ENCODE results near the gene NAALADL2.

NAALADL2 gene

GRCh38 chr3:174884776-174885568, 25.8 kb downstream of the NAALADL2 start:
- DNase-seq (ENCODE audit: extremely low read depth in 1 of 2, low read depth in 1 of 2): no peak

- DNase-seq (ENCODE audit: extremely low read depth in 1 of 2, low read depth in 1 of 2): no peak
These were observed 32.5 kb downstream of the NAALADL2 start for GRCh38 chr3:174891524-174892203.

GRCh38 chr3:174907027-174907426, 47.9 kb downstream of the NAALADL2 start:
- no peak for DNase-seq (ENCODE audit: extremely low read depth in 1 of 2, low read depth in 1 of 2)

- no peak for DNase-seq (ENCODE audit: extremely low read depth in 1 of 2, low read depth in 1 of 2)
These were observed 48.7 kb downstream of the NAALADL2 start for GRCh38 chr3:174907628-174908407.

GRCh38 chr3:174931473-174932353, 72.6 kb downstream of the NAALADL2 start:
- no peak for DNase-seq (ENCODE audit: extremely low read depth in 1 of 2, low read depth in 1 of 2)

GRCh38 chr3:174936590-174936989, 77.5 kb downstream of the NAALADL2 start:
- DNase-seq (ENCODE audit: extremely low read depth in 1 of 2, low read depth in 1 of 2): no peak

GRCh38 chr3:174937478-174937877, 78.3 kb downstream of the NAALADL2 start:
- no peak for DNase-seq (ENCODE audit: extremely low read depth in 1 of 2, low read depth in 1 of 2)

GRCh38 chr3:174938102-174938501, 79.0 kb downstream of the NAALADL2 start:
- no peak for DNase-seq (ENCODE audit: extremely low read depth in 1 of 2, low read depth in 1 of 2)

GRCh38 chr3:174940151-174940550, 81.0 kb downstream of the NAALADL2 start:
- no peak for DNase-seq (ENCODE audit: extremely low read depth in 1 of 2, low read depth in 1 of 2)

GRCh38 chr3:174945276-174945675, 86.1 kb downstream of the NAALADL2 start:
- no peak for DNase-seq (ENCODE audit: extremely low read depth in 1 of 2, low read depth in 1 of 2)

GRCh38 chr3:174945951-174946350, 86.8 kb downstream of the NAALADL2 start:
- DNase-seq (ENCODE audit: extremely low read depth in 1 of 2, low read depth in 1 of 2): no peak

GRCh38 chr3:174949523-174949922, 90.4 kb downstream of the NAALADL2 start:
- DNase-seq (ENCODE audit: extremely low read depth in 1 of 2, low read depth in 1 of 2): no peak

GRCh38 chr3:174951034-174951433, 91.9 kb downstream of the NAALADL2 start:
- no peak for DNase-seq (ENCODE audit: extremely low read depth in 1 of 2, low read depth in 1 of 2)

- no peak for DNase-seq (ENCODE audit: extremely low read depth in 1 of 2, low read depth in 1 of 2)
These were observed 92.4 kb downstream of the NAALADL2 start for GRCh38 chr3:174951498-174952005.

GRCh38 chr3:174953068-174953467, 93.9 kb downstream of the NAALADL2 start:
- no peak for DNase-seq (ENCODE audit: extremely low read depth in 1 of 2, low read depth in 1 of 2)

- no peak for DNase-seq (ENCODE audit: extremely low read depth in 1 of 2, low read depth in 1 of 2)
These were observed 96.4 kb downstream of the NAALADL2 start for GRCh38 chr3:174955513-174956016.

- DNase-seq (ENCODE audit: extremely low read depth in 1 of 2, low read depth in 1 of 2): no peak
These were observed 97.9 kb downstream of the NAALADL2 start for GRCh38 chr3:174957081-174957480.

- no peak for DNase-seq (ENCODE audit: extremely low read depth in 1 of 2, low read depth in 1 of 2)
These were observed 98.4 kb downstream of the NAALADL2 start for GRCh38 chr3:174957551-174958001.

- no peak for DNase-seq (ENCODE audit: extremely low read depth in 1 of 2, low read depth in 1 of 2)
These were observed 99.7 kb downstream of the NAALADL2 start for GRCh38 chr3:174958671-174959328.
